Measurements from ENCODE around the gene EBF3. TPM values are rescaled to one million over a fixed set of nuclear protein-coding genes. Genes with fewer than 3 reads are reported as not detected.

EBF3 gene
- total and polyA plus RNA-seq, 4 experiments from 2014 or later, result not detected

- CTCF ChIA-PET (ENCODE audit: partially characterized antibody), result interaction anchor here (0.6 kb wide), 1 partner anchor 940 kb away, joined by 3 read pairs; no protein-coding TSS in a partner anchor
- no peaks in the 10 kb centered on the region for H3K36me3 Mint-ChIP-seq
- Histone ChIP-seq H3K4me3 (ENCODE audit: low read length in 2 of 2) (no peak overlapping the region), H3K36me3 (ENCODE audit: insufficient read depth, low read length) (no peaks in the 10 kb centered on the region), H3K4me1 (ENCODE audit: insufficient read depth, low read length) (no peaks in the 10 kb centered on the region), H3K9me3 (ENCODE audit: control insufficient read depth in 1 of 2, low read length in 2 of 2) (no peaks in the 10 kb centered on the region), H3K27me3 (ENCODE audit: insufficient read depth, low read length) (peaks cover 25% of the 10 kb centered on the region), H3K27ac (ENCODE audit: low read depth, low read length) (no peak overlapping the region)
- H3K27me3 Mint-ChIP-seq, result peaks cover 37 to 45% of the 10 kb centered on the region in 2 donors
- no peak for DNase-seq
- POLR2A ChIA-PET (ENCODE audit: partially characterized antibody), result no interaction called here
- peak overlapping the region; percentile 16 to 82 (median 48) for H3K4me3 Mint-ChIP-seq
- H3K27ac Mint-ChIP-seq, result peak overlapping the region in 2 of 7 donors; percentile 55 to 65
- H3K4me1 Mint-ChIP-seq, result peaks cover 6 to 17% (median 14%) of the 10 kb centered on the region in 4 donors
- peaks cover 0 to 10% (median under 1%) of the 10 kb centered on the region in 8 donors for H3K9me3 Mint-ChIP-seq
- intact Hi-C loops (cut with micrococcal nuclease), result loop anchor here (10.0 kb wide), 1 partner anchor 1707 kb away; no protein-coding TSS in a partner anchor
Observed at GRCh38 chr10:129971381-129972144, 7.5 kb upstream of the EBF3 start.

- POLR2A ChIA-PET (ENCODE audit: partially characterized antibody), result no interaction called here
- H3K27ac Mint-ChIP-seq, result peak overlapping the region in 2 of 7 donors; percentile 29 to 68
- peaks cover 25% of the 10 kb centered on the region for H3K27me3 ChIP-seq (ENCODE audit: insufficient read depth, low read length)
Observed at GRCh38 chr10:129970465-129971364, 6.6 kb upstream of the EBF3 start.

GRCh38 chr10:129969911-129970464, 5.9 kb upstream of the EBF3 start:
- Histone ChIP-seq H3K4me1 (ENCODE audit: insufficient read depth, low read length) (no peaks in the 10 kb centered on the region), H3K27ac (ENCODE audit: low read depth, low read length) (no peak overlapping the region), H3K9me3 (ENCODE audit: control insufficient read depth in 1 of 2, low read length in 2 of 2) (no peaks in the 10 kb centered on the region), H3K4me3 (ENCODE audit: low read length in 2 of 2) (no peak overlapping the region), H3K36me3 (ENCODE audit: insufficient read depth, low read length) (no peaks in the 10 kb centered on the region), H3K27me3 (ENCODE audit: insufficient read depth, low read length) (peaks cover 25% of the 10 kb centered on the region)
- Mint-ChIP-seq H3K27ac (peak overlapping the region in 4 of 7 donors; percentile 6 to 68 (median 50)), H3K4me3 (peak overlapping the region in 5 of 8 donors; percentile 20 to 59 (median 27)), H3K9me3 (peaks cover 0 to 15% (median under 1%) of the 10 kb centered on the region in 8 donors), H3K4me1 (peaks cover 6 to 29% (median 15%) of the 10 kb centered on the region in 4 donors), H3K27me3 (peaks cover 37 to 44% of the 10 kb centered on the region in 2 donors), H3K36me3 (no peaks in the 10 kb centered on the region)
- intact Hi-C loops (cut with micrococcal nuclease), result loop anchor here (10.0 kb wide), 2 partner anchors 935 to 1705 kb away; no protein-coding TSS in a partner anchor
- DNase-seq, result no peak
- POLR2A ChIA-PET (ENCODE audit: partially characterized antibody), result no interaction called here
- CTCF ChIA-PET (ENCODE audit: partially characterized antibody), result no interaction called here

More at GRCh38 chr10:129970465-129971364, 6.6 kb upstream of the EBF3 start:
- no peaks in the 10 kb centered on the region for H3K36me3 ChIP-seq (ENCODE audit: insufficient read depth, low read length)
- H3K27ac ChIP-seq (ENCODE audit: low read depth, low read length), result no peak overlapping the region
- Mint-ChIP-seq H3K36me3 (no peaks in the 10 kb centered on the region), H3K4me3 (peak overlapping the region in 6 of 8 donors; percentile 9 to 84 (median 53)), H3K4me1 (peaks cover 6 to 26% (median 15%) of the 10 kb centered on the region in 4 donors), H3K27me3 (peaks cover 40 to 46% of the 10 kb centered on the region in 2 donors), H3K9me3 (peaks cover 0 to 15% (median under 1%) of the 10 kb centered on the region in 8 donors)
- CTCF ChIA-PET (ENCODE audit: partially characterized antibody), result interaction anchor here (0.6 kb wide), 1 partner anchor 940 kb away, joined by 3 read pairs; no protein-coding TSS in a partner anchor
- no peaks in the 10 kb centered on the region for H3K9me3 ChIP-seq (ENCODE audit: control insufficient read depth in 1 of 2, low read length in 2 of 2)
- DNase-seq, result no peak
- H3K4me3 ChIP-seq (ENCODE audit: low read length in 2 of 2), result no peak overlapping the region
- H3K4me1 ChIP-seq (ENCODE audit: insufficient read depth, low read length), result no peaks in the 10 kb centered on the region
- intact Hi-C loops (cut with micrococcal nuclease), result loop anchor here (10.0 kb wide), 1 partner anchor 1706 kb away; no protein-coding TSS in a partner anchor

- Histone ChIP-seq H3K27ac (ENCODE audit: low read depth, low read length) (no peak overlapping the region), H3K4me3 (ENCODE audit: low read length in 2 of 2) (no peak overlapping the region), H3K27me3 (ENCODE audit: insufficient read depth, low read length) (peaks cover 25% of the 10 kb centered on the region), H3K4me1 (ENCODE audit: insufficient read depth, low read length) (no peaks in the 10 kb centered on the region), H3K9me3 (ENCODE audit: control insufficient read depth in 1 of 2, low read length in 2 of 2) (no peaks in the 10 kb centered on the region), H3K36me3 (ENCODE audit: insufficient read depth, low read length) (no peaks in the 10 kb centered on the region)
- Mint-ChIP-seq H3K27me3 (peaks cover 35 to 39% of the 10 kb centered on the region in 2 donors), H3K4me3 (peak overlapping the region in 3 of 8 donors; percentile 23 to 59 (median 39)), H3K27ac (peak overlapping the region in 2 of 7 donors; percentile 62 to 68), H3K4me1 (peaks cover 6 to 29% (median 16%) of the 10 kb centered on the region in 4 donors), H3K9me3 (peaks cover 0 to 15% (median under 1%) of the 10 kb centered on the region in 8 donors), H3K36me3 (no peaks in the 10 kb centered on the region)
- no peak for DNase-seq
- ChIA-PET CTCF (ENCODE audit: partially characterized antibody) (no interaction called here), POLR2A (ENCODE audit: partially characterized antibody) (no interaction called here)
- intact Hi-C loops (cut with micrococcal nuclease), result loop anchor here (10.0 kb wide), 1 partner anchor 935 kb away; no protein-coding TSS in a partner anchor
Observed at GRCh38 chr10:129969184-129969910, 5.3 kb upstream of the EBF3 start.

GRCh38 chr10:129968853-129969183, 4.7 kb upstream of the EBF3 start:
- peaks cover 31 to 35% of the 10 kb centered on the region in 2 donors for H3K27me3 Mint-ChIP-seq
- CTCF ChIA-PET (ENCODE audit: partially characterized antibody), result no interaction called here
- H3K4me3 Mint-ChIP-seq, result no peak overlapping the region
- POLR2A ChIA-PET (ENCODE audit: partially characterized antibody), result no interaction called here
- Histone ChIP-seq H3K9me3 (ENCODE audit: control insufficient read depth in 1 of 2, low read length in 2 of 2) (no peaks in the 10 kb centered on the region), H3K27me3 (ENCODE audit: insufficient read depth, low read length) (peaks cover 25% of the 10 kb centered on the region), H3K27ac (ENCODE audit: low read depth, low read length) (no peak overlapping the region), H3K4me3 (ENCODE audit: low read length in 2 of 2) (no peak overlapping the region), H3K4me1 (ENCODE audit: insufficient read depth, low read length) (no peaks in the 10 kb centered on the region), H3K36me3 (ENCODE audit: insufficient read depth, low read length) (no peaks in the 10 kb centered on the region)
- DNase-seq, result no peak
- H3K27ac Mint-ChIP-seq, result no peak overlapping the region
- H3K9me3 Mint-ChIP-seq, result peaks cover 0 to 15% (median under 1%) of the 10 kb centered on the region in 8 donors
- peaks cover 4 to 29% (median 15%) of the 10 kb centered on the region in 4 donors for H3K4me1 Mint-ChIP-seq
- no peaks in the 10 kb centered on the region for H3K36me3 Mint-ChIP-seq
- intact Hi-C loops (cut with micrococcal nuclease), result loop anchor here (10.0 kb wide), 1 partner anchor 934 kb away; no protein-coding TSS in a partner anchor

GRCh38 chr10:129968020-129968852, 4.2 kb upstream of the EBF3 start:
- Histone ChIP-seq H3K27me3 (ENCODE audit: insufficient read depth, low read length) (peaks cover 25% of the 10 kb centered on the region), H3K4me1 (ENCODE audit: insufficient read depth, low read length) (no peaks in the 10 kb centered on the region), H3K27ac (ENCODE audit: low read depth, low read length) (no peak overlapping the region), H3K9me3 (ENCODE audit: control insufficient read depth in 1 of 2, low read length in 2 of 2) (no peaks in the 10 kb centered on the region), H3K4me3 (ENCODE audit: low read length in 2 of 2) (no peak overlapping the region), H3K36me3 (ENCODE audit: insufficient read depth, low read length) (no peaks in the 10 kb centered on the region)
- no peaks in the 10 kb centered on the region for H3K36me3 Mint-ChIP-seq
- peaks cover 0 to 15% (median under 1%) of the 10 kb centered on the region in 8 donors for H3K9me3 Mint-ChIP-seq
- intact Hi-C loops (cut with micrococcal nuclease), result loop anchor here (10.0 kb wide), 1 partner anchor 933 kb away; no protein-coding TSS in a partner anchor
- peaks cover 5 to 30% (median 16%) of the 10 kb centered on the region in 4 donors for H3K4me1 Mint-ChIP-seq
- DNase-seq, result no peak
- H3K27me3 Mint-ChIP-seq, result peaks cover 31 to 32% of the 10 kb centered on the region in 2 donors
- H3K4me3 Mint-ChIP-seq, result no peak overlapping the region
- H3K27ac Mint-ChIP-seq, result no peak overlapping the region
- CTCF ChIA-PET (ENCODE audit: partially characterized antibody), result no interaction called here
- POLR2A ChIA-PET (ENCODE audit: partially characterized antibody), result no interaction called here
